SHP77 (cell line): ENCODE results near the gene GRIP1.
"Not testable (repeated sequence)": the region's sequence is repeated elsewhere in the genome, so short reads cannot be mapped to it uniquely, and the experiment has no call there.

Experiments used
- DNase-seq, 2 experiments: peaks; one replicate each; lab custom pipeline; 2025; lab: John Stamatoyannopoulos, UW

GRIP1 gene

DNA sequence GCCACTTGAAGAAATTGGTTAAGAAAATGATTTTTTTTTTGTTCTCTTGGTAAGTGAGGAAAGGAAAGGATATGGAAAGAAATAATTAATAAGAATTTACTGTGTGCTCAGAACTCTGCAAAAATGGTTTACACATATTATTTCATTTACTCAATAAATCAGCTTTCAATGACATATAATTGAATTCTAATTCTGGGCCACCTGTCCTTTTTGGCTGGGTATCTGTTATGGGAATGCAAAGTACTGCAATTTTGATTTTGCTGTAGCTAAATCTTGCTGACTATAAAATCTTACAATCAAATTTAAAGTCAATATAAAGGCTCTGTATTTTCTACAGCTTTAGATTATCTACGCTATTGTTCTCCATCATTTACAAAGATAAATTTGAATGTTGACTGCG, 147.1 kb downstream of the GRIP1 start:
- DNase-seq = no peak

GRCh38 chr12:66529934-66530333, 148.9 kb downstream of the GRIP1 start:
- no peak for DNase-seq

DNA sequence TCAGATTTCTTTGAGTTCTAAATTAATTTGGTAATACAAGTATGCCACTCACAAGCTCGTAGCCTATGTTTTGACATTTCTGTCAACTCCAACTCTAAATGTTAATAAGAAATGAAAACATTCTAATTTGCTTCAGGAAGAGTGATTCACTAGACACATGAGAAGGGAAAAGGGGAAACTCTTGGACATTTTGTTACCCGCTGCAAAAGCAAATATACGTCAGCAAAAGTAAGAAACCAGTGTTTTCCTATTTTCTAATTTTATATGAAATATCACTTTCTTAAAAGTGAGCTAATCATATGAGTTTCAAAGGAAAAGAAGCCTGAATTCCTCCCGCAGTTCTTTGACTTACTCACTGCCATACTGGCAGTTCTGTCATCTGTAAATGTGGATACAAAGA, 162.3 kb downstream of the GRIP1 start:
- no peak for DNase-seq

DNA sequence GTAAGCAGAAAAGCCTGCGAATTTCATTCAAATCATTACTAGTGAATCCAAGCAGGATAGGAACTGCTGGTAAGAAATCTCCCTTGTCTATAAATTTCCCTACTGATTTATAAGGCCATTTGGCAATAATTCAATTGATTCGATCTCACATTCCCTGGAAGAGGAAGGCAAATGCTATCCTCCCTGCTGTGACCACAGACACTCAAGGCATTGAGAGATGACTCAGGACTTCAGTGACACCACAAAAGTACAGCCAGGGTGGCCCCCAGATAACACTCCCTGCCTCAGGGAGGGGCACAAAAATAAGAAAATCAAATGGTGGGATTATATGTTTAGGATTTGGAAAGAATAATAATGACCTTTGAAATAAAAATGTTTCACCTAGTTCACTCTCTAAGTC, 162.7 kb downstream of the GRIP1 start:
- DNase-seq = no peak

DNA sequence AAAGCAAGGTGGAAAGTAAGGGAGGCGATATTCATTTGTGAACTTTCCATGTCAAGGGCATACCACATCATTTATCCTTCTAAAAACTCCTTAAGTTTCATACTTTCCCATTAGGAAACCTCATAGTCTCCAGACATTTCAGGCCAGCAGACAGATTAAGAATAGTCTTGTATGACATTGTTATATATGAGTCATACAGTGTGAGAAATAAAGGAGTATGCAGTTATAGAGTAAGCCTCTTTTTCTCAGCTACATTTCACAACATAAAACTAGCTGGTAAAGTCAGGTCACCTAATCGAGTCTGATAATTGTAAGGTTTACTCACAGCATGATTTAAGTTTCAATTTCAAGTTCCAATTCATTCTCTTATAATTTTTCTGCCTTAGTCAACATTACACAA, 164.3 kb downstream of the GRIP1 start:
- no peak for DNase-seq

GRCh38 chr12:66508025-66508424, 170.9 kb downstream of the GRIP1 start:
- no peak for DNase-seq

DNA sequence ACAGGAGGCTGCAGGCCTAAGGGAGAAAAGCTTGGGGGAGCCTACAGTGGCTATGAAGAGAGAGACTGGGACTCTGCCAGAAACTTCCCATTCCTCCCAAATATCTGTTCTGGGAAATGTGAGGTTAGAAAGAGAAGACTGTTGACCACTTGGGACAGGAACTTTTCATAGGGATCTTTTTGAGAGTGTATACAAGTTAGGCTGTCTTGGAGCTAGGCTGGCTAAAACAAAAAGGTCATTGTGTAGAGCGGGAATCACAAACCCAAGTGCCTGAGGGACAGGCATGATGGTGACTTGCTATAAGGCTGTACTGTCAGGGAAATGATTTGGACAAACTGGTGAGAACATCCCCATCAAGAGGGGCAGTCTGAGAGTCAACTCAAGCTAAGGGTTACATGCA, 175.1 kb downstream of the GRIP1 start:
- no peak for DNase-seq

- DNase-seq = no peak
These were observed 176.0 kb downstream of the GRIP1 start for GRCh38 chr12:66502911-66503310.

DNA sequence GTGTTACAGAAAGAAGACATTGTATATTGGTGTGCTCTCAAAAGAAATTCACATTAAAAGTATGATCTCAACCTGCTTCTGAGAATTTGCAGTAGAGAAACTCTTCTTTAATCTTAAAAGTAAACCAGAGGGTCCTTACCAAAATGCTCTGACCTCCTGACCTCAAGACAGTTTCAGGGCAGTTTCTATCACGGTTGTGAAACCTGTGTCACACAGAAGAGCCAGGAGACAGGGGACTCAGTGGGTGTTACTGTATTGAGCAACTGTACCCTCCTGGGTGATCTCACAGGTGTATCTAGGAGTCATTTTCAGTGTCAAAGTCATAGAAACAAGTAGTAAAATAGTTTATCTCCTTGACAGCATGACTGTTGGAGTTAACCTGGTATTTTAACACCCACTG, 178.0 kb downstream of the GRIP1 start:
- DNase-seq = no peak

DNA sequence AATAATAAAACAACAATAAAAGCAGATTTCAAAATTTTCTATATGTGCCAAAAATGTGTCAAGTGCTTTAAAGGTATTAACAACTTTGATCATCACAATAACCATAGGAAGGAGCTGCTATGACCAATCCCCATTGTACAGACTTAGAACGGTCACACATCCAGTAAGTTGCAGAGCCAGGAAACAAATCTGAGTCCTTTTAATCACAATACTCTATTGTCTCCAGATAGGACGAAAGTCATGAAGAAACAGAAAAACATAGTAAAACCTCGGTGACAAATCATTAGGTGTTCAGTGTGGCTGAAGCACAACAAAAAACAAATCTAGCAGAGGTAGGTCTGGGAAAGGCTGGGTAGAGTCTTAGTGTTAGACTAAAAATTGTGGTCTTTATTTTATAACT, 178.8 kb downstream of the GRIP1 start:
- DNase-seq = no peak

DNA sequence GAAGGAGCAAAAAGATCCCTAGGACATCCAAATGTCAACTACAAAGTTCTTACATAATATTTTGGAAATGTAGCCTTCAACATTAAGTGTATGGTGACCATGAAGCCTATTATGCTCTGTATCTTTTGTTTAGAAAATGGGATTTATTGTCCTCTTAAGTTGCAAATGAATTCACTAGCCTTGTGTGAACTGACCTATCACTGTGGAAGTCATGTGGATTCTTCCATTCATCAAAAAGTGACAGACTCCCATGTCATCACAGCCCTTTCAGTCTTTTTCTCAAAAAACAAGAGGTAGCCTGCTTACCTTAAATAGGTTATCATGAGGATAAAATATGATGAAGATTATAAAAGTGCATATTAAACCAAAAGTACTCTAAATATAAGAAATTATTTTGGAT, 179.9 kb downstream of the GRIP1 start:
- DNase-seq = no peak

- not testable (repeated sequence) for DNase-seq
These were observed 180.8 kb downstream of the GRIP1 start for GRCh38 chr12:66498059-66498458.

GRCh38 chr12:66497008-66497897, 181.6 kb downstream of the GRIP1 start:
- no peak for DNase-seq

DNA sequence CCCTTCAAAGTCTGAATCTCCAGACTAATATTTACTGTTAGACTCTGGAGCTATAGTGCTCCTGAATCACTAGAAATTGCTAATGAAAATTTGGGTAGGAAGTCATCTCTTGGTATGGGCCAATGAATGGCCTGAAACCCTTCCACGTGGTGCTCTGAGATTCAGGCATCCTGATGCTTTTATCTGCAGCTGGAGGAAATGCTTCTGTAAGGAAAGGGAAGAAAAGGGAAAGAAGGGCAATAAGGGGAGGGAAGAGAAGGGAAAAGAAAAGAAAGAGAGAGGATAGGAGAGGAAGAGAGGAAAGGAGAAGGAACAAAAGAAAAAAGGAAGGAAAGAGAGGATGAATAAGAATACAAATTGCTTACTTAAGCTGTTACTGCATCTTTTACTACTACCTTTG, 182.3 kb downstream of the GRIP1 start:
- DNase-seq = no peak

DNA sequence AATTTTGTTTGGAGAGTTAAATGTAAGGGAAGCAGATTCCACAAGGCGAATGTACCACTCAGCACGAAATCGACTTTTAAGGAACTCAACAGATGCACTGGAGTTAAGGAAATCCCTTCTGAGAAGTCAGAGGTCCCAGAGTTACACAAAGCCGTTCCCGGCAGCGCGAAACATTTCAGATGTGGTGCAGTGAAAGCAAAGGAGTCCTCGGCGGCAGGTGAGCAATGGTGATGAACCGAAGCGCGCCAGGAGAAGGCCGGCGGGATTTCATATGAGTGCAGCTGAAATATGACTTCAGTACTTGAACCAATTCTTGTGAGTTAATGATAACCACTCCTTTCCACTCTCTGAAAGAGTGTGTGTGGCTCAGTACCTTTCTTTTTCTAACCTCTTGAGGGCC, 183.2 kb downstream of the GRIP1 start:
- no peak for DNase-seq

DNA sequence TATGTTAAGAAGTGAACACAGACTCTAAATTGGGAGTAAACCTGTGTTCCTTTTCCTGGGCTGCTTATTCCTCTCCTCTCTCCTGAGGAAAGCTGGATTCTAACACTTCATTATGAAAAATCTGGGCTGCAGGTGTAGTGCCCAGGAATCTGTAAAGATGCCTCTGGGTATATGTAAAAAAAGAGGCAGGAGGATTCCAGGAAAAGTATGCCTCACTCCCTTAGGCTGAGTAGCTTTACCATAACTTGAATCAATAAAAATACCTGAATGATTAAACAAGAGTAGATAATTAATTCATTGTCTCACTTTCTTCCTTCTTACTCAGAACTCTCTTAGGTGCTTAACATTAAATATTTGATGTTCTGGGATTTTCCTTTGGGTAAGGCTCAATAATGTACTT, 185.1 kb downstream of the GRIP1 start:
- no peak for DNase-seq

GRCh38 chr12:66491853-66492252, 187.0 kb downstream of the GRIP1 start:
- DNase-seq = no peak

GRCh38 chr12:66482351-66483203, 196.3 kb downstream of the GRIP1 start:
- DNase-seq = no peak

GRCh38 chr12:66467932-66468331, 210.9 kb downstream of the GRIP1 start:
- DNase-seq = no peak

GRCh38 chr12:66461331-66461730, 217.5 kb downstream of the GRIP1 start:
- DNase-seq = no peak

DNA sequence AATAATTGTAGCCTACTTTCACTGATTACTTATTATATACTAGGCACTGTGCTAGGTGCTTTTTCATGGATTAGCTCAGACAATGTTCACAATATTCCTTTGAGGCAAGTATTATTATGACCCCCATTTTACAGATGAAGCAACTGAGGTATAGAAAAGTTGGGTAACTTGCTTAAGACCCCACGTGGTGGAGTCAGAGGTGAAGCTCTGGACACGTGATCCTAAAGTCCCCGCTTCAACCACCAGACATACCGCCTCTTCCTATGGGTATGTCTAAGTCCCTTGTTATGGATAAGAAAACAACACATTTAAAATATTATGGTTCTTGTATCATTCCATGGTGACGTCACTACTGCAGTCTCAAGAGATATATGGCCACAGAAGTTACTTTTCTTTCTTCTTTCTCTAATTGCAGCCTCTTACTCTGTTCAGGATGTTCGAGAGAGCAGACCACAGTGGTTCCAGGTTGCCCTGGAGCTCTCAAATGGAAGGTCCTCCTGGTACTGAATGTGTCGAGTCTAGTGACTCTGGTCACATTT, 218.9 kb downstream of the GRIP1 start:
- DNase-seq = no peak

GRCh38 chr12:66456612-66457011, 222.3 kb downstream of the GRIP1 start:
- DNase-seq = no peak

DNA sequence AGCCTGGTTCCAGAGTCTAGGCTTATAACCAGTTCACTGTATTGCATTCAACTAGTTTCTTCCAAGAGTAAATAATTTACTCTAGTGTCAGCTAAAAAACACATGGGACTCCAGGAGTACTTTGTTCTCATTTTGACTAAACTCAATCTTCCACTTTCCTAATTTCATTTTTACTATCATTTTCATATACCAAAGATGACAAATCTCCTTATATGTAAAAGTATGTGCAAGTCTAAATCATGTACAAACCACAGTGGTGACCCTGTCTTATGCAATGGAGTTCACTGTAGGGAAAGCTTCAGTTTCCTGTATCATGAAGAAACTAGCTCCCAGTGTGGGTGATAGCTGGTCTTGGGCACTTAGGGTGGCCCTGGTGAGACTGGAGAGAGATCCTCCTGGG, 225.0 kb downstream of the GRIP1 start:
- DNase-seq = no peak
